ENCODE data around the gene PCNX2. TPM values are rescaled to one million over a fixed set of nuclear protein-coding genes. Genes with fewer than 3 reads are reported as not detected.
"Not testable (repeated sequence)": the region's sequence is repeated elsewhere in the genome, so short reads cannot be mapped to it uniquely, and the experiment has no call there.

PCNX2 gene
- total RNA-seq, 1 experiment from 2014 or later, result 63.4 TPM

DNA sequence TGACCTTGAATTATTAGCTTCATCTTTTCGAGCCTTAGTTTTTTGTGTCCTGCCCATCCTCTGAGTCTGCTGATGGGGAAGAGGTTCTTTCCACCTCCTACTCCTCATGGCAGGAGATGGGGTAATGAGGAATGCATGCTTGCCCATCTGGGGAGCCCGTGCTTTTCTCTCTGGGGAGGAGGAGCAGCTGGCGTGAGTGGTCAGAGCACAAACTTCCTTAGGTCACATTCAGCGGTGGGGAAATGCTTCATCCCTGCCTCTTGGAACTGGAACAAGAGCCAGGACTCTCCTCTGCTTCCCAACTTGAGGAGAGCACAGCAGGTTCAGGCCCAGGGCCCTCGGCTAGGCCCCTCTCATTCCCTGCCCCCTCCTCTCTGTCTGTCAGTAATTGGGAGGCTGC lies 155.0 kb downstream of the PCNX2 start:
- no TSS peak for BruUV-seq (replicated peaks)
- no peaks in the 10 kb centered on the region for H3K4me1 Mint-ChIP-seq (ENCODE audit: low read depth, unreplicated experiment)
- no peaks in the 10 kb centered on the region for H3K27me3 Mint-ChIP-seq (ENCODE audit: unreplicated experiment)
- CTCF ChIA-PET, result no interaction called here
- TF ChIP-seq, protein P1, sequence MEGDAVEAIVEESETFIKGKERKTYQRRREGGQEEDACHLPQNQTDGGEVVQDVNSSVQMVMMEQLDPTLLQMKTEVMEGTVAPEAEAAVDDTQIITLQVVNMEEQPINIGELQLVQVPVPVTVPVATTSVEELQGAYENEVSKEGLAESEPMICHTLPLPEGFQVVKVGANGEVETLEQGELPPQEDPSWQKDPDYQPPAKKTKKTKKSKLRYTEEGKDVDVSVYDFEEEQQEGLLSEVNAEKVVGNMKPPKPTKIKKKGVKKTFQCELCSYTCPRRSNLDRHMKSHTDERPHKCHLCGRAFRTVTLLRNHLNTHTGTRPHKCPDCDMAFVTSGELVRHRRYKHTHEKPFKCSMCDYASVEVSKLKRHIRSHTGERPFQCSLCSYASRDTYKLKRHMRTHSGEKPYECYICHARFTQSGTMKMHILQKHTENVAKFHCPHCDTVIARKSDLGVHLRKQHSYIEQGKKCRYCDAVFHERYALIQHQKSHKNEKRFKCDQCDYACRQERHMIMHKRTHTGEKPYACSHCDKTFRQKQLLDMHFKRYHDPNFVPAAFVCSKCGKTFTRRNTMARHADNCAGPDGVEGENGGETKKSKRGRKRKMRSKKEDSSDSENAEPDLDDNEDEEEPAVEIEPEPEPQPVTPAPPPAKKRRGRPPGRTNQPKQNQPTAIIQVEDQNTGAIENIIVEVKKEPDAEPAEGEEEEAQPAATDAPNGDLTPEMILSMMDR (IDR thresholded peaks at IDR 0.05; ENCODE audit: unreplicated experiment), result no peak
- H3K36me3 Mint-ChIP-seq (ENCODE audit: insufficient read depth, unreplicated experiment), result no peaks in the 10 kb centered on the region
- intact Hi-C loops (cut with micrococcal nuclease; ENCODE audit: unreplicated experiment), result no loop called here
- H3K27ac Mint-ChIP-seq (ENCODE audit: unreplicated experiment), result no peak overlapping the region
- no peaks in the 10 kb centered on the region for H3K9me3 Mint-ChIP-seq (ENCODE audit: low read depth, unreplicated experiment)
- no peak for DNase-seq
- no peak overlapping the region for H3K4me3 Mint-ChIP-seq (ENCODE audit: low read depth, unreplicated experiment)

DNA sequence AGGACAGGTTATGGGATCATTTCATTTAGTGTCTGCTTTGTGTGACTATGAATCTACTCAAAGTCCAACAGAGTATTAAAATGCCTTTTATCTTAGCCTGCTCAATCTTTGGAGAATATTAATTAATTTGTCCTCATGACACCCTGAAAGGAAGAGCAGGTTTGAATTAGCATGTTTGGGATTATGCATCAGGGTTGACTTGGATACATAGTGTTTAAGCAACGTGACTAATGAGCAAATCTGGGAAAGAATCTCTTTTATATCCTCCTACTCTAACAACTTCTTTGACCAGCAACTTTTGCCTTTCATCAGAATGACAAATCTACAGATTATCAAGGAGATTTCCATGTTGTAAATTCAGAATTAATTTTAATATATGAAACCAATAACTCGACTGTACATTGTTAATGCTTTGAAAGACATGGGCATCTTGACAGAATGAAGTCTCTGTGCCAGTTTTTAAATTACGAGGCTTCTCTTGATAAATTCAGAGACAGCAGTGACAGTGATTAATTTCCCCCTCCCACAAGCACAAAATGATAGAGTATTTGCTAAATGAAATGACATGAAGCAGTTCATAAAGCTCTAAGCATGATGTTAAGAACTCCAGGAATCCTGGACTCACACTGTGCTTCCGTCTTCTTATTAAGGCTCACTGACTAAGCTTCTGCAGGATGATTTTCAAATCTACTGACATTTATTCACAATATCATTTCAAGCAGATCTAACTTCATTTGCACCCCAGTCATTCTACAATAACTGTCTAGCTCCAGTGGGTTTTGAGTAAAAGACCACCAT lies 156.5 kb downstream of the PCNX2 start:
- TF ChIP-seq, protein P1 (IDR thresholded peaks at IDR 0.05; ENCODE audit: unreplicated experiment), result no peak
- H3K9me3 Mint-ChIP-seq (ENCODE audit: low read depth, unreplicated experiment), result no peaks in the 10 kb centered on the region
- CTCF ChIA-PET, result no interaction called here
- H3K27ac Mint-ChIP-seq (ENCODE audit: unreplicated experiment), result no peak overlapping the region
- BruUV-seq (replicated peaks), result no TSS peak
- no peaks in the 10 kb centered on the region for H3K4me1 Mint-ChIP-seq (ENCODE audit: low read depth, unreplicated experiment)
- no peak for DNase-seq
- no peak overlapping the region for H3K4me3 Mint-ChIP-seq (ENCODE audit: low read depth, unreplicated experiment)
- intact Hi-C loops (cut with micrococcal nuclease; ENCODE audit: unreplicated experiment), result no loop called here
- H3K27me3 Mint-ChIP-seq (ENCODE audit: unreplicated experiment), result no peaks in the 10 kb centered on the region
- no peaks in the 10 kb centered on the region for H3K36me3 Mint-ChIP-seq (ENCODE audit: insufficient read depth, unreplicated experiment)

DNA sequence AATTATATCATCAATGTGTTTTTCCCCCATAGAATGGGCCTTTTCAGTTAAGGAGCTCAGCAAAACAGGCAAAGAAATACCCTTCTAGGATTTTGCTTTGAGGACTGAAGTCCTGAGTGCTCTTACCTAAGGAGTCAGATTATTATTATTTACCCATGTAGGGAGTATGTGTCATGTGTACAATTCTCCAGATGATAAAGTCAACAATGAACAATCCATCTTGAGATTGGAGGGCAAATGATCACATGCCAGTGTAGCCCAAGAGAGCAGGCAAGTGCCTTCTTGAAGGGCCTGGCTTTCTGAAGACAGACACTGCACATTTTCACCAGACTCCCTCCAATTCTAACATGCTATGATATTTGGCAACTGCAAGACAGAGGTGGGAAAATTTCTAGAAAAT lies 159.7 kb downstream of the PCNX2 start:
- H3K27ac Mint-ChIP-seq (ENCODE audit: unreplicated experiment), result no peak overlapping the region
- H3K4me3 Mint-ChIP-seq (ENCODE audit: low read depth, unreplicated experiment), result no peak overlapping the region
- intact Hi-C loops (cut with micrococcal nuclease; ENCODE audit: unreplicated experiment), result no loop called here
- CTCF ChIA-PET, result no interaction called here
- H3K27me3 Mint-ChIP-seq (ENCODE audit: unreplicated experiment), result no peaks in the 10 kb centered on the region
- H3K36me3 Mint-ChIP-seq (ENCODE audit: insufficient read depth, unreplicated experiment), result peaks cover 19% of the 10 kb centered on the region
- DNase-seq, result no peak
- BruUV-seq (replicated peaks), result no TSS peak
- H3K9me3 Mint-ChIP-seq (ENCODE audit: low read depth, unreplicated experiment), result no peaks in the 10 kb centered on the region
- TF ChIP-seq, protein P1 (IDR thresholded peaks at IDR 0.05; ENCODE audit: unreplicated experiment), result no peak
- H3K4me1 Mint-ChIP-seq (ENCODE audit: low read depth, unreplicated experiment), result no peaks in the 10 kb centered on the region

DNA sequence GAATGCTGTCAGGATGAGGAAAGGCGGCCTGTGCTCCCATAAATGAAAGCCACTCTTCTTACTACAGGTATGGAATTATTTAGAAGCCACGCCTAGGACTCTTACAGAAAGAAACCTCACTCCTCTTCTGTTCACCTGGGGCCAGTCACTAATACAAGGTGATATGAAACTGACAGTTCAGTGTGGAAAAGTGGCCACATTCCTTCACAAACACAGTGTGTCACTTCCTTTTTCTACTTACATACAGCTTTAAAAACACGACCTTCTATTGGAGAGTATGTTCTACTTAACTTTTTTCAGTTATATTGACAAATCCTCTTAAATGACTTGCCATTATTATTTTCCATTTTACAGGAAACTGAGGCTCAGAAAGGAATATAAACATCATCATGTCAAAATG lies 163.1 kb downstream of the PCNX2 start:
- Mint-ChIP-seq H3K36me3 (ENCODE audit: insufficient read depth, unreplicated experiment) (peaks cover 22% of the 10 kb centered on the region), H3K4me3 (ENCODE audit: low read depth, unreplicated experiment) (no peak overlapping the region)

DNA sequence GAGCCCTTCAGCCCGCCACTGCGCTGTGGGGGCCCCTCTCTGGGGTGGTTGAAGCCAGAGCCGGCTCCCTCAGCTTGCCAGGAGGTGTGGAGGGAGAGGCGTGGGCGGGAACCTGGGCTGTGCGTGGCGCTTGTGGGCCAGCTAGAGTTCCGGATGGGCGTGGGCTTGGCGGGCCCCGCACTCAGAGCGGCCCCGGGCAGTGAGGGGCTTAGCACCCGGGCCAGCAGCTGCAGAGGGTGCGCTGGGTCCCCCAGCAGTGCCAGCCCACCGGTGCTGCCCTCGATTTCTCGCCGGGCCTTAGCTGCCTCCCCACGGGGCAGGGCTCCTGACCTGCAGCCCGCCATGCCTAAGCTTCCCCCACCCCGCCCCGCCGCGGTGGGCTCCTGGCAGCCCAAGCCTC lies 166.5 kb downstream of the PCNX2 start:
- CTCF ChIA-PET; H3K4me3 Mint-ChIP-seq (ENCODE audit: low read depth, unreplicated experiment); BruUV-seq (replicated peaks); H3K9me3 Mint-ChIP-seq (ENCODE audit: low read depth, unreplicated experiment); H3K4me1 Mint-ChIP-seq (ENCODE audit: low read depth, unreplicated experiment); intact Hi-C loops (cut with micrococcal nuclease; ENCODE audit: unreplicated experiment); H3K27me3 Mint-ChIP-seq (ENCODE audit: unreplicated experiment); DNase-seq: not testable (repeated sequence)
- peaks cover 22% of the 10 kb centered on the region for H3K36me3 Mint-ChIP-seq (ENCODE audit: insufficient read depth, unreplicated experiment)
- H3K27ac Mint-ChIP-seq (ENCODE audit: unreplicated experiment), result peak overlapping the region; percentile 24

More for the DNA sequence above, 163.1 kb downstream of the PCNX2 start:
- Mint-ChIP-seq H3K27ac (ENCODE audit: unreplicated experiment) (no peak overlapping the region), H3K27me3 (ENCODE audit: unreplicated experiment) (no peaks in the 10 kb centered on the region), H3K9me3 (ENCODE audit: low read depth, unreplicated experiment) (no peaks in the 10 kb centered on the region), H3K4me1 (ENCODE audit: low read depth, unreplicated experiment) (no peaks in the 10 kb centered on the region)
- CTCF ChIA-PET, result no interaction called here
- no TSS peak for BruUV-seq (replicated peaks)
- TF ChIP-seq, protein P1 (IDR thresholded peaks at IDR 0.05; ENCODE audit: unreplicated experiment), result no peak
- intact Hi-C loops (cut with micrococcal nuclease; ENCODE audit: unreplicated experiment), result no loop called here
- DNase-seq, result no peak

Data from Calu3 (cell line).